ENCODE measurements around the gene HDAC6.

Gene HDAC6

DNA sequence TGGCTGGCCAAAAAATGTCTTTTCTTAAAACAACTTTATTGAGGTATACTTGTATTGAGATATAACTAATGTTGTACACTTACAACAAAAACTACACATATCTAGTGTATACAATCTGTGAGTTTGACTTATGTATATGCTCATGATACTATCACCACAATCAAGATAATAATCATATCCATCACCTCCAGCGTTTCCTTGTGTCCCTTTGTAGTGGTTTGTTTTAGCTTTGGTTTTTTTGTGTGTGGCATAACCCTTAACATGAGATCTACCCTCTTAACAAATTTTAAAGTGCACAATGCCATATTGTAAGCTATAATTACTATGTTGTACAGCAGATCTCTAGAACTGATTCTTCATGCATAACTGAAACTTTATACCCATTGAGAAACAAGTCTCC lies 47.0 kb downstream of the HDAC6 start:
- H3K27ac ChIP-seq (ENCODE audit: extremely low read depth, low read depth, low read length): no peak overlapping the region
- H3K4me1 ChIP-seq (ENCODE audit: control insufficient read depth, insufficient read depth, low read length): no peaks in the 10 kb centered on the region
- no peaks in the 10 kb centered on the region for H3K36me3 ChIP-seq (ENCODE audit: control insufficient read depth in 2 of 2, insufficient read depth in 1 of 2, low read length in 2 of 2)
- H3K4me3 ChIP-seq (ENCODE audit: low read depth, low read length): no peak overlapping the region
- TF ChIP-seq, protein P1, sequence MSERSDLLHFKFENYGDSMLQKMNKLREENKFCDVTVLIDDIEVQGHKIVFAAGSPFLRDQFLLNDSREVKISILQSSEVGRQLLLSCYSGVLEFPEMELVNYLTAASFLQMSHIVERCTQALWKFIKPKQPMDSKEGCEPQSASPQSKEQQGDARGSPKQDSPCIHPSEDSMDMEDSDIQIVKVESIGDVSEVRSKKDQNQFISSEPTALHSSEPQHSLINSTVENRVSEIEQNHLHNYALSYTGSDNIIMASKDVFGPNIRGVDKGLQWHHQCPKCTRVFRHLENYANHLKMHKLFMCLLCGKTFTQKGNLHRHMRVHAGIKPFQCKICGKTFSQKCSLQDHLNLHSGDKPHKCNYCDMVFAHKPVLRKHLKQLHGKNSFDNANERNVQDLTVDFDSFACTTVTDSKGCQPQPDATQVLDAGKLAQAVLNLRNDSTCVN (tag by site-specific recombination; optimal IDR thresholded peaks at IDR 0.05): no peak
- TF ChIP-seq SCRT1 (tag by site-specific recombination; IDR thresholded peaks at IDR 0.05; ENCODE audit: borderline replicate concordance) (no peak), ZNF140 (tag by site-specific recombination; IDR thresholded peaks at IDR 0.05) (no peak), ZNF624 (tag by site-specific recombination; IDR thresholded peaks at IDR 0.05) (no peak), MZF1 (tag by site-specific recombination; IDR thresholded peaks at IDR 0.05; ENCODE audit: borderline replicate concordance) (no peak), HOXD13 (CRISPR knock-in tag; IDR thresholded peaks at IDR 0.05; ENCODE audit: borderline replicate concordance) (no peak), ZNF2 (tag by site-specific recombination; IDR thresholded peaks at IDR 0.05) (no peak), ZNF561 (tag by site-specific recombination; IDR thresholded peaks at IDR 0.05; ENCODE audit: borderline replicate concordance) (no peak), ZNF324 (tag by site-specific recombination; IDR thresholded peaks at IDR 0.05) (no peak), ZEB2 (tag by site-specific recombination; IDR thresholded peaks at IDR 0.05) (no peak)
- TF ChIP-seq, protein P2, sequence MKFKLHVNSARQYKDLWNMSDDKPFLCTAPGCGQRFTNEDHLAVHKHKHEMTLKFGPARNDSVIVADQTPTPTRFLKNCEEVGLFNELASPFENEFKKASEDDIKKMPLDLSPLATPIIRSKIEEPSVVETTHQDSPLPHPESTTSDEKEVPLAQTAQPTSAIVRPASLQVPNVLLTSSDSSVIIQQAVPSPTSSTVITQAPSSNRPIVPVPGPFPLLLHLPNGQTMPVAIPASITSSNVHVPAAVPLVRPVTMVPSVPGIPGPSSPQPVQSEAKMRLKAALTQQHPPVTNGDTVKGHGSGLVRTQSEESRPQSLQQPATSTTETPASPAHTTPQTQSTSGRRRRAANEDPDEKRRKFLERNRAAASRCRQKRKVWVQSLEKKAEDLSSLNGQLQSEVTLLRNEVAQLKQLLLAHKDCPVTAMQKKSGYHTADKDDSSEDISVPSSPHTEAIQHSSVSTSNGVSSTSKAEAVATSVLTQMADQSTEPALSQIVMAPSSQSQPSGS (tag by site-specific recombination; IDR thresholded peaks at IDR 0.05; ENCODE audit: low read depth): no peak
- TF ChIP-seq, protein P3, sequence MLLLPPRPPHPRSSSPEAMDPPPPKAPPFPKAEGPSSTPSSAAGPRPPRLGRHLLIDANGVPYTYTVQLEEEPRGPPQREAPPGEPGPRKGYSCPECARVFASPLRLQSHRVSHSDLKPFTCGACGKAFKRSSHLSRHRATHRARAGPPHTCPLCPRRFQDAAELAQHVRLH (tag by site-specific recombination; IDR thresholded peaks at IDR 0.05): no peak
- TF ChIP-seq, protein P4, sequence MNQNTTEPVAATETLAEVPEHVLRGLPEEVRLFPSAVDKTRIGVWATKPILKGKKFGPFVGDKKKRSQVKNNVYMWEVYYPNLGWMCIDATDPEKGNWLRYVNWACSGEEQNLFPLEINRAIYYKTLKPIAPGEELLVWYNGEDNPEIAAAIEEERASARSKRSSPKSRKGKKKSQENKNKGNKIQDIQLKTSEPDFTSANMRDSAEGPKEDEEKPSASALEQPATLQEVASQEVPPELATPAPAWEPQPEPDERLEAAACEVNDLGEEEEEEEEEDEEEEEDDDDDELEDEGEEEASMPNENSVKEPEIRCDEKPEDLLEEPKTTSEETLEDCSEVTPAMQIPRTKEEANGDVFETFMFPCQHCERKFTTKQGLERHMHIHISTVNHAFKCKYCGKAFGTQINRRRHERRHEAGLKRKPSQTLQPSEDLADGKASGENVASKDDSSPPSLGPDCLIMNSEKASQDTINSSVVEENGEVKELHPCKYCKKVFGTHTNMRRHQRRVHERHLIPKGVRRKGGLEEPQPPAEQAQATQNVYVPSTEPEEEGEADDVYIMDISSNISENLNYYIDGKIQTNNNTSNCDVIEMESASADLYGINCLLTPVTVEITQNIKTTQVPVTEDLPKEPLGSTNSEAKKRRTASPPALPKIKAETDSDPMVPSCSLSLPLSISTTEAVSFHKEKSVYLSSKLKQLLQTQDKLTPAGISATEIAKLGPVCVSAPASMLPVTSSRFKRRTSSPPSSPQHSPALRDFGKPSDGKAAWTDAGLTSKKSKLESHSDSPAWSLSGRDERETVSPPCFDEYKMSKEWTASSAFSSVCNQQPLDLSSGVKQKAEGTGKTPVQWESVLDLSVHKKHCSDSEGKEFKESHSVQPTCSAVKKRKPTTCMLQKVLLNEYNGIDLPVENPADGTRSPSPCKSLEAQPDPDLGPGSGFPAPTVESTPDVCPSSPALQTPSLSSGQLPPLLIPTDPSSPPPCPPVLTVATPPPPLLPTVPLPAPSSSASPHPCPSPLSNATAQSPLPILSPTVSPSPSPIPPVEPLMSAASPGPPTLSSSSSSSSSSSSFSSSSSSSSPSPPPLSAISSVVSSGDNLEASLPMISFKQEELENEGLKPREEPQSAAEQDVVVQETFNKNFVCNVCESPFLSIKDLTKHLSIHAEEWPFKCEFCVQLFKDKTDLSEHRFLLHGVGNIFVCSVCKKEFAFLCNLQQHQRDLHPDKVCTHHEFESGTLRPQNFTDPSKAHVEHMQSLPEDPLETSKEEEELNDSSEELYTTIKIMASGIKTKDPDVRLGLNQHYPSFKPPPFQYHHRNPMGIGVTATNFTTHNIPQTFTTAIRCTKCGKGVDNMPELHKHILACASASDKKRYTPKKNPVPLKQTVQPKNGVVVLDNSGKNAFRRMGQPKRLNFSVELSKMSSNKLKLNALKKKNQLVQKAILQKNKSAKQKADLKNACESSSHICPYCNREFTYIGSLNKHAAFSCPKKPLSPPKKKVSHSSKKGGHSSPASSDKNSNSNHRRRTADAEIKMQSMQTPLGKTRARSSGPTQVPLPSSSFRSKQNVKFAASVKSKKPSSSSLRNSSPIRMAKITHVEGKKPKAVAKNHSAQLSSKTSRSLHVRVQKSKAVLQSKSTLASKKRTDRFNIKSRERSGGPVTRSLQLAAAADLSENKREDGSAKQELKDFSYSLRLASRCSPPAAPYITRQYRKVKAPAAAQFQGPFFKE (tag by site-specific recombination; IDR thresholded peaks at IDR 0.05; ENCODE audit: borderline replicate concordance): no peak
- TF ChIP-seq, protein P5, sequence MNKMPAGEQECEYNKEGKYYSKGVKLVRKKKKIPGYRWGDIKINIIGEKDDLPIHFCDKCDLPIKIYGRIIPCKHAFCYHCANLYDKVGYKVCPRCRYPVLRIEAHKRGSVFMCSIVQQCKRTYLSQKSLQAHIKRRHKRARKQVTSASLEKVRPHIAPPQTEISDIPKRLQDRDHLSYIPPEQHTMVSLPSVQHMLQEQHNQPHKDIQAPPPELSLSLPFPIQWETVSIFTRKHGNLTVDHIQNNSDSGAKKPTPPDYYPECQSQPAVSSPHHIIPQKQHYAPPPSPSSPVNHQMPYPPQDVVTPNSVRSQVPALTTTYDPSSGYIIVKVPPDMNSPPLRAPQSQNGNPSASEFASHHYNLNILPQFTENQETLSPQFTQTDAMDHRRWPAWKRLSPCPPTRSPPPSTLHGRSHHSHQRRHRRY (tag by site-specific recombination; IDR thresholded peaks at IDR 0.05): no peak
- TF ChIP-seq, protein P6, sequence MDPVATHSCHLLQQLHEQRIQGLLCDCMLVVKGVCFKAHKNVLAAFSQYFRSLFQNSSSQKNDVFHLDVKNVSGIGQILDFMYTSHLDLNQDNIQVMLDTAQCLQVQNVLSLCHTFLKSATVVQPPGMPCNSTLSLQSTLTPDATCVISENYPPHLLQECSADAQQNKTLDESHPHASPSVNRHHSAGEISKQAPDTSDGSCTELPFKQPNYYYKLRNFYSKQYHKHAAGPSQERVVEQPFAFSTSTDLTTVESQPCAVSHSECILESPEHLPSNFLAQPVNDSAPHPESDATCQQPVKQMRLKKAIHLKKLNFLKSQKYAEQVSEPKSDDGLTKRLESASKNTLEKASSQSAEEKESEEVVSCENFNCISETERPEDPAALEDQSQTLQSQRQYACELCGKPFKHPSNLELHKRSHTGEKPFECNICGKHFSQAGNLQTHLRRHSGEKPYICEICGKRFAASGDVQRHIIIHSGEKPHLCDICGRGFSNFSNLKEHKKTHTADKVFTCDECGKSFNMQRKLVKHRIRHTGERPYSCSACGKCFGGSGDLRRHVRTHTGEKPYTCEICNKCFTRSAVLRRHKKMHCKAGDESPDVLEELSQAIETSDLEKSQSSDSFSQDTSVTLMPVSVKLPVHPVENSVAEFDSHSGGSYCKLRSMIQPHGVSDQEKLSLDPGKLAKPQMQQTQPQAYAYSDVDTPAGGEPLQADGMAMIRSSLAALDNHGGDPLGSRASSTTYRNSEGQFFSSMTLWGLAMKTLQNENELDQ (tag by site-specific recombination; IDR thresholded peaks at IDR 0.05; ENCODE audit: low read depth): no peak
- H3K9me3 ChIP-seq (ENCODE audit: control insufficient read depth, insufficient read depth, low read depth, low read length): no peaks in the 10 kb centered on the region
- CTCF ChIA-PET: interaction anchor here (0.6 kb wide), 2 partner anchors 211 to 1080 kb away, joined by 3 read pairs; no protein-coding TSS in a partner anchor
- POLR2A ChIA-PET: interaction anchor here (1.1 kb wide), 1 partner anchor 109 kb away, joined by 3 read pairs; no protein-coding TSS in a partner anchor

All from HEK293 (cell line).